ENCODE results near the gene MAPK10. TPM values are rescaled to one million over a fixed set of nuclear protein-coding genes. Genes with fewer than 3 reads are reported as not detected.

Gene MAPK10
- total RNA-seq, 1 donor from 2014 or later = 2.0 TPM

DNA sequence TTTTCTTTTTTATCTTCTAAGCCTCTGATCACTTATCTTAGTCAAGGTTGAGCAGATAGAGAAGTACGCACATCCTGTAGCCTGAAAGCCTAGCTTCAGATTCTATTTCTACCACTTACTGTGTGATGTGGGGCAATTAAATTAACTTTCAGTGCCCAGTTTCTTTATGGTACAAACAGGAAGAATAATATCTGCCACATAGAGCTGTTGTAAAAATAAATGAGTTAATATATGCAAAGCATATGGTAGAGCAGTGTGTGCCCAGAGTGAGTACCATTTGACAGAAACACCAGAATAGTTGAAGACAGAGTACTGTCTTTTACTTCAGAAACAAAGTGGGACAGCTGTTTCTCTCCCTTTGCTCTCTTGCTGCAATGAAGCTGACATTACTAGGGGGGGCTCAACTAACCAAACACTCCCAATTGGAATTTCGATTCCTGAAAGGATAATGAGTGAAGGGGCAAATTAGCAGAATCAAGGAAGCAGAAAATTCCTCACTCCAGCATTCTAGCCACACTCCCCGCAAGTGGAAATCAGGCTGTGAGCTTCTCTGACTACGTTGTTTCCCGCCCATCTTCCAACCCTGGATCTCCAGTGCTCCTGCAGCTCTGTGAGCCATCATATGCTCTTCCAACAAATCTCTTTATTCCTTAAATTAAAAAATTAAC is 80.4 kb downstream of the MAPK10 start:
- H3K4me3 Mint-ChIP-seq (ENCODE audit: unreplicated experiment) = no peak overlapping the region
- no peaks in the 10 kb centered on the region for H3K9me3 Mint-ChIP-seq (ENCODE audit: unreplicated experiment)
- TF ChIP-seq, protein P1, sequence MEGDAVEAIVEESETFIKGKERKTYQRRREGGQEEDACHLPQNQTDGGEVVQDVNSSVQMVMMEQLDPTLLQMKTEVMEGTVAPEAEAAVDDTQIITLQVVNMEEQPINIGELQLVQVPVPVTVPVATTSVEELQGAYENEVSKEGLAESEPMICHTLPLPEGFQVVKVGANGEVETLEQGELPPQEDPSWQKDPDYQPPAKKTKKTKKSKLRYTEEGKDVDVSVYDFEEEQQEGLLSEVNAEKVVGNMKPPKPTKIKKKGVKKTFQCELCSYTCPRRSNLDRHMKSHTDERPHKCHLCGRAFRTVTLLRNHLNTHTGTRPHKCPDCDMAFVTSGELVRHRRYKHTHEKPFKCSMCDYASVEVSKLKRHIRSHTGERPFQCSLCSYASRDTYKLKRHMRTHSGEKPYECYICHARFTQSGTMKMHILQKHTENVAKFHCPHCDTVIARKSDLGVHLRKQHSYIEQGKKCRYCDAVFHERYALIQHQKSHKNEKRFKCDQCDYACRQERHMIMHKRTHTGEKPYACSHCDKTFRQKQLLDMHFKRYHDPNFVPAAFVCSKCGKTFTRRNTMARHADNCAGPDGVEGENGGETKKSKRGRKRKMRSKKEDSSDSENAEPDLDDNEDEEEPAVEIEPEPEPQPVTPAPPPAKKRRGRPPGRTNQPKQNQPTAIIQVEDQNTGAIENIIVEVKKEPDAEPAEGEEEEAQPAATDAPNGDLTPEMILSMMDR (IDR thresholded peaks at IDR 0.05; ENCODE audit: unreplicated experiment) = no peak
- no peaks in the 10 kb centered on the region for H3K4me1 Mint-ChIP-seq (ENCODE audit: unreplicated experiment)
- H3K27ac Mint-ChIP-seq (ENCODE audit: unreplicated experiment) = no peak overlapping the region
- no peaks in the 10 kb centered on the region for H3K27me3 Mint-ChIP-seq (ENCODE audit: unreplicated experiment)
- no peaks in the 10 kb centered on the region for H3K36me3 Mint-ChIP-seq (ENCODE audit: low read depth, unreplicated experiment)
- no peak for DNase-seq (ENCODE audit: low spot score)

DNA sequence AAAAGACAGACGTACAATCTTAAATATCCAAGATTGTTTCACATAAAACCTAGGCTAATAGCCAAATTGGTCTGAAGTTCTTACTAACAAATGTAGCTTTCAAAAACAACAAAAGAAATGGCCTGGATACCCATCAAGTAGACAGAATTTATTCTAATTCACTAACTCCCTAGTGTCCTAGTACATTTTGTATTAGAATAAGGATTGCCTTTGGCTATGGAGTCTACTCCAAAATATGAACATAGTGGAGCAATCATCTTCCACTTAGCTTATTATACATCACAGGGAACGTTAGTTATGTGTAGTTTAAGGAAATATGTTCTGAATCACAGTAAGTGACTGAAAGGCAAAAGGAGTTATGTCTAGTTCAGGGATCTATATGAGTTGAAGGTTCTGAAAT is 81.7 kb downstream of the MAPK10 start:
- Mint-ChIP-seq H3K4me1 (ENCODE audit: unreplicated experiment) (no peaks in the 10 kb centered on the region), H3K9me3 (ENCODE audit: unreplicated experiment) (no peaks in the 10 kb centered on the region), H3K4me3 (ENCODE audit: unreplicated experiment) (no peak overlapping the region), H3K27ac (ENCODE audit: unreplicated experiment) (no peak overlapping the region), H3K27me3 (ENCODE audit: unreplicated experiment) (no peaks in the 10 kb centered on the region), H3K36me3 (ENCODE audit: low read depth, unreplicated experiment) (no peaks in the 10 kb centered on the region)
- no peak for DNase-seq (ENCODE audit: low spot score)
- TF ChIP-seq, protein P1 (IDR thresholded peaks at IDR 0.05; ENCODE audit: unreplicated experiment) = no peak

DNA sequence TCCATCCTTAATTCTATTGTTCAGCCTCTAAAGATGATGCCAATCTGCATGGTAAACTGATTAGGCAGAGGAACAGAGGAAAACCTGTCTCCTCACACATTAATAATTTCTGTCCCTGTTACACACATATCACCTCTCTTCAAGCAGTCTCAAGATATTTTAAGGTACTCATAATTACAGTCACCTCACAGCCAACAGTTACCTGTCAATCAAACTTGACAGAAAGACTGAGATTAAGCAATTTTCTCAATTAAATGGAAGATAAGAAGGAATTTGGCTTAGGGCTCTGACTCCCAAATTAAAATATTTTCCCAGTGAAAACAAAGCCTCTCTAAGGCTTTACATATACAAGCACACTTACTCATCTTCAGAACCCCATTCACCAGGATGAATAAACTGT is 85.2 kb downstream of the MAPK10 start:
- TF ChIP-seq, protein P1 (IDR thresholded peaks at IDR 0.05; ENCODE audit: unreplicated experiment) = no peak
- no peak for DNase-seq (ENCODE audit: low spot score)
- H3K4me1 Mint-ChIP-seq (ENCODE audit: unreplicated experiment) = no peaks in the 10 kb centered on the region
- H3K9me3 Mint-ChIP-seq (ENCODE audit: unreplicated experiment) = no peaks in the 10 kb centered on the region
- H3K27ac Mint-ChIP-seq (ENCODE audit: unreplicated experiment) = no peak overlapping the region
- H3K27me3 Mint-ChIP-seq (ENCODE audit: unreplicated experiment) = no peaks in the 10 kb centered on the region
- no peak overlapping the region for H3K4me3 Mint-ChIP-seq (ENCODE audit: unreplicated experiment)
- H3K36me3 Mint-ChIP-seq (ENCODE audit: low read depth, unreplicated experiment) = no peaks in the 10 kb centered on the region

DNA sequence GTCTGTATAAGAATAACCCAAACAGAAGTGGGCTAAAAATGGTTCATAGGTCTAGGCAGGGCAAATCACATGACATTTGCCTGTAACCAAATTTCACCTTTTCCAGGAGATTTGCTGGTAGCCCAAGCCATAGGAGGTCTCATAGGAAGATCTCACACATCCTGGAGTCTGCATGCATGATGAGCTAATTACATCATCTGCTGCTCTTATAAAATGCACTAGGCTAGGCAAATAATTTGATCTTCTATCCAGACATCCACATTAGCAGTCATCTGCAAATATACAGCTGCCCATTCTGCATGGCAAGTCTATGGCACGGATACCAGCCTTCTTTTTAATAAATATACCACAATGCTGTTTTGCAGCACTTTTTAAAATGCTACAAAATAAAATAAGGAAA is 87.2 kb downstream of the MAPK10 start:
- DNase-seq (ENCODE audit: low spot score) = no peak
- H3K4me3 Mint-ChIP-seq (ENCODE audit: unreplicated experiment) = no peak overlapping the region
- no peaks in the 10 kb centered on the region for H3K4me1 Mint-ChIP-seq (ENCODE audit: unreplicated experiment)
- no peak overlapping the region for H3K27ac Mint-ChIP-seq (ENCODE audit: unreplicated experiment)
- H3K36me3 Mint-ChIP-seq (ENCODE audit: low read depth, unreplicated experiment) = no peaks in the 10 kb centered on the region
- H3K9me3 Mint-ChIP-seq (ENCODE audit: unreplicated experiment) = no peaks in the 10 kb centered on the region
- no peaks in the 10 kb centered on the region for H3K27me3 Mint-ChIP-seq (ENCODE audit: unreplicated experiment)
- TF ChIP-seq, protein P1 (IDR thresholded peaks at IDR 0.05; ENCODE audit: unreplicated experiment) = no peak

DNA sequence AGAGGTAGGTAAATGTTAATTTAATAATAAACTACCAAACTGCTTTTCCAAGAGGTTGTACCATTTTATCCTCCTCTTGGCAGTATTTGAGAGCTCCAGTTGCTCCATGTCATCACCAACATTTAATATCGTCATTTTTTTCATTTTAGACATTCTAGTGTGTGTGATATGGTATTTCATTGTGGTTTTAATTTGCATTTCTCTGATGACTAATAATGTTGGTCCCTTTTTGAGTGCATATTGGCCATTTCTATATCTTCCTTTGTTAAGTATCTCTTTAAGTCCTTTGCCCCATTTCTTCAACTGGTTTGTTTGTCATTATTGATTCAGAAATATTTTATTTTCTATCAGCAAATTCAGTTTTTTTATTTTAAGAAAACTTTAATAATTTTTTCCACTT is 88.8 kb downstream of the MAPK10 start:
- Mint-ChIP-seq H3K4me1 (ENCODE audit: unreplicated experiment) (no peaks in the 10 kb centered on the region), H3K4me3 (ENCODE audit: unreplicated experiment) (no peak overlapping the region), H3K9me3 (ENCODE audit: unreplicated experiment) (no peaks in the 10 kb centered on the region), H3K36me3 (ENCODE audit: low read depth, unreplicated experiment) (no peaks in the 10 kb centered on the region), H3K27ac (ENCODE audit: unreplicated experiment) (no peak overlapping the region), H3K27me3 (ENCODE audit: unreplicated experiment) (no peaks in the 10 kb centered on the region)
- DNase-seq (ENCODE audit: low spot score) = no peak
- TF ChIP-seq, protein P1 (IDR thresholded peaks at IDR 0.05; ENCODE audit: unreplicated experiment) = no peak
